ENCODE data around the gene PRDM15.

DNA sequence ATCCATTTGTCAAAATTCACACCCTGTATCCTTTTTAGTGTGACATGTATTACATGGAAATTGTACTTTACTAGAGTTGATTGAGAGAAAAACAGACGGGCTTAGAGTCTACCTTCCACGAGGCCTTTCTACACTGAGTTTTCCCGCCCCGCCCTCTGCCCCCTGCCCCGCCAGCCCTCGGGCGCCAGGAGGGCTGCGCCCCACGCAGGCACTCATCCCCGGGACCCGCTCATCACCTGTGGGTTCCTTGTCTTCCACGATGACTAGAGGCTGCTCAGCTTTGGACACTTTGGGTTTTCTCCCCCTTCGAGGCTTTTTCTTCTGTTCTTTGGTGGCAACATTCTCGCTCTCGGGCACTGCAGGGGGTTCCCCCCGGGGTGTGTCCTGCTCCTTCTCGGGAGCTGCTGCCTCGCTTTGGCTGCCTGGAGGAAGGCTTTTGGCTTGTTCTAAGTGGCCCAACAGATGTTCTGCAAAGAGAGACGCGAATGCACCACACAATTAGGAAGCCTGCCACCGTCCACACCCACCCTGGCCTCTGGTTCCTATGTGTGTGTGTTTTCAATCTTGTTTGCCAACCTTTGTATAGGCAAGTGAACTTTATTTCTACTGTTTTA lies 39.6 kb downstream of the PRDM15 start:
- TF ChIP-seq, protein P1, sequence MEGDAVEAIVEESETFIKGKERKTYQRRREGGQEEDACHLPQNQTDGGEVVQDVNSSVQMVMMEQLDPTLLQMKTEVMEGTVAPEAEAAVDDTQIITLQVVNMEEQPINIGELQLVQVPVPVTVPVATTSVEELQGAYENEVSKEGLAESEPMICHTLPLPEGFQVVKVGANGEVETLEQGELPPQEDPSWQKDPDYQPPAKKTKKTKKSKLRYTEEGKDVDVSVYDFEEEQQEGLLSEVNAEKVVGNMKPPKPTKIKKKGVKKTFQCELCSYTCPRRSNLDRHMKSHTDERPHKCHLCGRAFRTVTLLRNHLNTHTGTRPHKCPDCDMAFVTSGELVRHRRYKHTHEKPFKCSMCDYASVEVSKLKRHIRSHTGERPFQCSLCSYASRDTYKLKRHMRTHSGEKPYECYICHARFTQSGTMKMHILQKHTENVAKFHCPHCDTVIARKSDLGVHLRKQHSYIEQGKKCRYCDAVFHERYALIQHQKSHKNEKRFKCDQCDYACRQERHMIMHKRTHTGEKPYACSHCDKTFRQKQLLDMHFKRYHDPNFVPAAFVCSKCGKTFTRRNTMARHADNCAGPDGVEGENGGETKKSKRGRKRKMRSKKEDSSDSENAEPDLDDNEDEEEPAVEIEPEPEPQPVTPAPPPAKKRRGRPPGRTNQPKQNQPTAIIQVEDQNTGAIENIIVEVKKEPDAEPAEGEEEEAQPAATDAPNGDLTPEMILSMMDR (IDR thresholded peaks at IDR 0.05) = no peak
- TF ChIP-seq TCF7L2 (IDR thresholded peaks at IDR 0.05; ENCODE audit: low read depth, low read length) (no peak), SIN3A (IDR thresholded peaks at IDR 0.05; ENCODE audit: borderline replicate concordance, insufficient read depth, low read depth, low read length) (no peak), POLR2AphosphoS5 (IDR thresholded peaks at IDR 0.05; ENCODE audit: low read depth, low read length) (no peak)
